Measurements from ENCODE around the gene NOS1.

NOS1 gene

GRCh38 chr12:117312770-117313169 is 48.7 kb downstream of the NOS1 start:
- TF ChIP-seq CTCF (IDR thresholded peaks at IDR 0.05; ENCODE audit: extremely low read depth, insufficient read depth, missing control alignments): no peak
- no peak for DNase-seq (ENCODE audit: low spot score)
- in situ Hi-C loops (cut with MboI; ENCODE audit: low pct_unique_long_range_greater_than_20kb, low sequenced_read_pairs, unreplicated experiment): no loop called here

GRCh38 chr12:117309276-117309925 is 52.0 kb downstream of the NOS1 start:
- TF ChIP-seq CTCF (IDR thresholded peaks at IDR 0.05; ENCODE audit: extremely low read depth, insufficient read depth, missing control alignments): no peak
- DNase-seq (ENCODE audit: low spot score): no peak
- in situ Hi-C loops (cut with MboI; ENCODE audit: low pct_unique_long_range_greater_than_20kb, low sequenced_read_pairs, unreplicated experiment): no loop called here

GRCh38 chr12:117300174-117300573 is 61.3 kb downstream of the NOS1 start:
- in situ Hi-C loops (cut with MboI; ENCODE audit: low pct_unique_long_range_greater_than_20kb, low sequenced_read_pairs, unreplicated experiment): no loop called here
- no peak for TF ChIP-seq CTCF (IDR thresholded peaks at IDR 0.05; ENCODE audit: extremely low read depth, insufficient read depth, missing control alignments)
- DNase-seq (ENCODE audit: low spot score): no peak

GRCh38 chr12:117298648-117299225 is 62.7 kb downstream of the NOS1 start:
- TF ChIP-seq CTCF (IDR thresholded peaks at IDR 0.05; ENCODE audit: extremely low read depth, insufficient read depth, missing control alignments): no peak
- in situ Hi-C loops (cut with MboI; ENCODE audit: low pct_unique_long_range_greater_than_20kb, low sequenced_read_pairs, unreplicated experiment): no loop called here
- no peak for DNase-seq (ENCODE audit: low spot score)

- TF ChIP-seq CTCF (IDR thresholded peaks at IDR 0.05; ENCODE audit: extremely low read depth, insufficient read depth, missing control alignments): no peak
- in situ Hi-C loops (cut with MboI; ENCODE audit: low pct_unique_long_range_greater_than_20kb, low sequenced_read_pairs, unreplicated experiment): no loop called here
- DNase-seq (ENCODE audit: low spot score): no peak
Observed at GRCh38 chr12:117298191-117298590, 63.2 kb downstream of the NOS1 start.

GRCh38 chr12:117294189-117294603 is 67.2 kb downstream of the NOS1 start:
- DNase-seq (ENCODE audit: low spot score): no peak
- no peak for TF ChIP-seq CTCF (IDR thresholded peaks at IDR 0.05; ENCODE audit: extremely low read depth, insufficient read depth, missing control alignments)
- in situ Hi-C loops (cut with MboI; ENCODE audit: low pct_unique_long_range_greater_than_20kb, low sequenced_read_pairs, unreplicated experiment): no loop called here
